Hematopoietic multipotent progenitor cell treated with erythropoietin and hydrocortisone succinate and interleukin-3 and kit ligand, for 15 days (in vitro differentiated cells): ENCODE results near the gene TNFRSF18.
"Not testable (repeated sequence)": the region's sequence is repeated elsewhere in the genome, so short reads cannot be mapped to it uniquely, and the experiment has no call there.

Experiments used
- DNase-seq: peaks from one replicate; pipeline ENCODE4 v3.0.0-alpha.2; 2015; ENCODE audit warnings: low spot score

The TNFRSF18 gene

GRCh38 chr1:1199141-1199960 is 7.0 kb downstream of the TNFRSF18 start:
- DNase-seq: no peak

GRCh38 chr1:1198423-1199140 is 7.8 kb downstream of the TNFRSF18 start:
- no peak for DNase-seq

- no peak for DNase-seq
These were observed 8.6 kb downstream of the TNFRSF18 start for GRCh38 chr1:1197551-1198422.

- no peak for DNase-seq
These were observed 9.2 kb downstream of the TNFRSF18 start for GRCh38 chr1:1197188-1197500.

GRCh38 chr1:1196431-1197187 is 9.8 kb downstream of the TNFRSF18 start:
- no peak for DNase-seq

GRCh38 chr1:1195726-1196125 is 10.7 kb downstream of the TNFRSF18 start:
- DNase-seq: not testable (repeated sequence)

GRCh38 chr1:1194723-1195122 is 11.7 kb downstream of the TNFRSF18 start:
- no peak for DNase-seq

- no peak for DNase-seq
These were observed 14.7 kb downstream of the TNFRSF18 start for GRCh38 chr1:1191734-1192133.

- DNase-seq: no peak
These were observed 17.3 kb downstream of the TNFRSF18 start for GRCh38 chr1:1189111-1189510.

GRCh38 chr1:1187938-1188337 is 18.5 kb downstream of the TNFRSF18 start:
- DNase-seq: no peak

GRCh38 chr1:1185101-1185765 is 21.2 kb downstream of the TNFRSF18 start:
- DNase-seq: no peak

GRCh38 chr1:1183833-1184775 is 22.3 kb downstream of the TNFRSF18 start:
- no peak for DNase-seq

GRCh38 chr1:1183221-1183747 is 23.1 kb downstream of the TNFRSF18 start:
- DNase-seq: no peak

GRCh38 chr1:1182491-1183220 is 23.7 kb downstream of the TNFRSF18 start:
- no peak for DNase-seq

- no peak for DNase-seq
These were observed 24.4 kb downstream of the TNFRSF18 start for GRCh38 chr1:1181938-1182410.

GRCh38 chr1:1181129-1181937 is 25.1 kb downstream of the TNFRSF18 start:
- no peak for DNase-seq

GRCh38 chr1:1179983-1180861 is 26.2 kb downstream of the TNFRSF18 start:
- DNase-seq: no peak
